Activated T-cell treated with anti-CD3 and anti-CD28 coated beads, Interleukin-2, amount 50 U/mL, for 4 hours (primary cell): ENCODE measurements around the gene NME9. TPM values are rescaled to one million over a fixed set of nuclear protein-coding genes. Genes with fewer than 3 reads are reported as not detected.
A peak's percentile ranks its signal among the peaks of the same experiment; 100 is the strongest.

Source experiments
- ATAC-seq, 2 donors: fragments of 200-7000 bp; cut with Tn5 transposase; one replicate each; pipeline ENCODE4 v1.10.0; 2021
- DNase-seq: peaks from one replicate; pipeline ENCODE4 v3.0.0-alpha.2; 2020
- H3K27me3 Mint-ChIP-seq: one replicate; pipeline ENCODE4 v1.8.0; 2021; ENCODE audit warnings: low read depth, mixed read lengths
- H3K36me3 Mint-ChIP-seq: one replicate; pipeline ENCODE4 v1.8.0; 2022; ENCODE audit warnings: mixed read lengths; ENCODE audit not compliant: insufficient read depth
- H3K4me1 Mint-ChIP-seq: one replicate; pipeline ENCODE4 v1.8.0; 2021; ENCODE audit warnings: low read depth, mixed read lengths
- H3K4me3 Mint-ChIP-seq: one replicate; pipeline ENCODE4 v1.8.0; 2021; ENCODE audit warnings: mild to moderate bottlenecking, moderate library complexity, mixed read lengths
- H3K9me3 Mint-ChIP-seq: one replicate; pipeline ENCODE4 v1.8.0; 2021; ENCODE audit warnings: mixed read lengths
- total RNA-seq, 3 donors: library from RNA; stranded (reverse); gene quantifications; one replicate each; pipeline ENCODE4 v1.2.1, GENCODE V29; 2021

Gene NME9
- total RNA-seq, 3 donors from 2014 or later, result not detected

DNA sequence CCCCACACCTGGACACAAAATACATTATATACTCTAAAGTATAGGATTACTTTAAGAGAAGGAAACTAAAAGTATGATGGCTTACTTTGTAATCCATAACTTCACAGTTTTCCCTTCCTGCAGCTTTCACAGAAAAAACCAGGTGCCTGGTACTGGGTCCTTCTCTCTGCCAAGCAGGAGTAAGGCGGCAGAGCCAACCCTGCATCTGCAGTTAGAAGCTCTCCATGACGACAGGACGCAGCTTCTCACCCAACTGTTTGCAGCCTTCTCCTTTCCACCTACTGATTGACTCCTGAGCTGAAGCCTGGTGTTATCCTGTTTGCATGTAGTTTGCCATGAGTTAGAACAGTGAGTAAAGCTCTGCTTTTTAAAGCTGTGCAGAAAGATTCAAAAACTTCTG is 25.4 kb upstream of the NME9 start:
- H3K4me3 Mint-ChIP-seq, result no peak overlapping the region
- ATAC-seq, result no peak
- no peaks in the 10 kb centered on the region for H3K4me1 Mint-ChIP-seq
- H3K27me3 Mint-ChIP-seq, result no peaks in the 10 kb centered on the region
- DNase-seq, result no peak
- no peaks in the 10 kb centered on the region for H3K36me3 Mint-ChIP-seq
- H3K9me3 Mint-ChIP-seq, result no peaks in the 10 kb centered on the region

DNA sequence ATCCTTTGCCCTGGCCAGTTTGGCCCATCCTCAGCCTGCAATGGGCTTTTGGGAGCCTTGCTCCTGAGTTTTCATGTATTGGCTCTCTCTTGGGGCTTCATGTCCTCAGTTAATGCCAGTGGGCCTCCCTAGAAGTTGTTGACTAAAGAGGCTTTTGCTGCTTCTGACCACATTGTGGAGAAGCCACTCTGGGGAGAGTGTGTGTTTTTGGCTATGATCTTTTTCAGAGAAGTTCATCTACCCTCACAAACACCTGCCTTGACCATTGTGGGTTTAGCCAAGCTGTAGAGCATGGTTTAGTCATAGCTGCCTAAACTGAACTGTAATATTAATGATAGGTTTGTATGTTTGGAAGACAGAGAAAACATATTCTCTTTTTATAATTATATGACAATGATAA is 24.7 kb upstream of the NME9 start:
- Mint-ChIP-seq H3K4me1 (no peaks in the 10 kb centered on the region), H3K27me3 (peaks cover 3% of the 10 kb centered on the region), H3K9me3 (no peaks in the 10 kb centered on the region), H3K36me3 (no peaks in the 10 kb centered on the region), H3K4me3 (no peak overlapping the region)
- DNase-seq (no peak), ATAC-seq (no peak)

DNA sequence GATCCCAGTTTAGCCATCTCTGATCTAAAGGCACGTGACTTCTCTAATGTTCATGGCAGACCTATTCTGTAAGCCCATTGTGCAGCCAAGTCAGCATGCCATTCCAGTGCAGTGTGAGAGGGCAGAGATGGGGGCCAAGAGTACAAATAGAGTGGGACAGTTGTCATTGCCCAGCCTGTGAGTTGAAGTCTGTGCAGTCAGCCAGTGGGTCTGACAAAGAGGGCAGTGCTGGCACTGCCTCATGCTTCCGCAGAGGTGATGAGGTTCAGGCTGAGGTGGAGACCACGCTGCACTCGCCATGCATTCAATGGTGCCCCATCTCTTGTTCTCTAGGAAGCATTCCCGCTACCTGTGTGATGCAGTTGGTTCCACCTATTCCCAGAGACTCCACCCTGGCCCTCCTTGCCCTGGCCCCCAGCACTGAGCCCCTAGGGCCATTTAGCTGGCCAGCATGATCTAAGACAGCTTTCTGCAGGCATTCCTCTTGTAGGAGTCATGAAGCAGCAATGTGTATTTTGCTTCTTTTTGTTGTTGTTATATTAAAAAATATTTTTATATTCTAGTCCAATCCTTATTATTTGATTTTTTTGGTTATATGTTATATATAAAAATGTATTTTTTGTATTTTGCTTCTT is 22.4 kb upstream of the NME9 start:
- Mint-ChIP-seq H3K4me1 (peaks cover 6% of the 10 kb centered on the region), H3K27me3 (peaks cover 18% of the 10 kb centered on the region), H3K9me3 (no peaks in the 10 kb centered on the region), H3K4me3 (no peak overlapping the region), H3K36me3 (no peaks in the 10 kb centered on the region)
- ATAC-seq, result no peak
- DNase-seq, result no peak

DNA sequence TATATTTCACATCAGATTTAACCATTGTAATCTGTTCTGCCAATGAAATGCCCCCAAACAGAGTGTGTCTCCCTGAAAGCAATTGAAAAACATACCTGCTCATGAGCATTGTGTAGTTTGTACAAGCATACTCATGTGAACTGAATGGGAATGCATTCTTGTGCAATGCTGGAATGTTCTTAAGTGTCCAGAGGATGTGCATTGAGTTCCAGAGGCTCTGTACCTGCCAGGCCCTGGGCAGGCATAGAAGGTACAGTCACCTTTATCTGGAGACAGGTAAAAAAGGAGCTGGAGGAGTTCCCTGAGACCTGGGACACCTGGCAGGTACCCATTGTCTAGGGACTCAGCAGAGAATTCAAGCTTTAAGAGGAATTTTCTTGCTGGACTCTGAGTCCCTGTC is 21.5 kb upstream of the NME9 start:
- DNase-seq, result no peak
- ATAC-seq, result no peak
- Mint-ChIP-seq H3K36me3 (no peaks in the 10 kb centered on the region), H3K27me3 (peaks cover 27% of the 10 kb centered on the region), H3K4me3 (no peak overlapping the region), H3K4me1 (peaks cover 6% of the 10 kb centered on the region), H3K9me3 (no peaks in the 10 kb centered on the region)

DNA sequence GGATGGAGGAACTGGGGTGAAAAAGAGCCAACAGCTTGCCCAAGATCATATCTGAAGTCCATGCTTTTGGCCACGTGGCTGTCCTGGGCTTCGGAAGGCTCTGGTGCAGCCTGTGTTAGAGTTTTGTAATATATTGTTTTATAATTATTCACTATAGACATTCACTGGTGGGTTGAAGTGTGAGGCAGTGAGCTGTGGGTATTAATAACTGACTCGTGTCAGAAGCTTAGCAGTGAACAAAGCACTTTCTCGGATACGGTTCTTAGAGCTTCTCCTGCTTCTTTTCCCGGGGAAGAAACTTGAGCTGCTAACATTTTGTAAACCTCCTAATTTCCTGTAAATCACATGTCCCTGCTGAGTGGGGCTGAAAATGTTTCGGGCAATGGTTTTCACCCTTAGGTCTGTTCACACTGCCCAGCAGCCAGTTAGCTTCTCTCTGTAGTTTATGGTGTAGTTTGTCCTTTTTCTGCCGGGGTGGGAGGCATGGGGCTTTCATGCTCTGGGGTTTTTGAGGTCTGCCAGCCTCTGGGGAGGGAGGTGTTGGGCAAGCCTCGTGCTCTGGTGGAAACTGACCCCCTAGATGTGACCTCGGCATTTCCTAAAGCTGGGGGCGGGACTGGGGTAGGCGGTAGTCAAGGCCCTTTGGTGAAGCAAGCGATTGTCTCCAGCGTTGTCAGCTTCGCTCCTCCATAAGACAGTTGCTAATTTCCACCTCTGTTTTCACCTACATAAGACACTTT is 20.4 kb upstream of the NME9 start:
- DNase-seq (no peak), ATAC-seq (no peak)
- Mint-ChIP-seq H3K9me3 (no peaks in the 10 kb centered on the region), H3K36me3 (no peaks in the 10 kb centered on the region), H3K4me1 (peaks cover 6% of the 10 kb centered on the region), H3K27me3 (peaks cover 35% of the 10 kb centered on the region), H3K4me3 (no peak overlapping the region)

DNA sequence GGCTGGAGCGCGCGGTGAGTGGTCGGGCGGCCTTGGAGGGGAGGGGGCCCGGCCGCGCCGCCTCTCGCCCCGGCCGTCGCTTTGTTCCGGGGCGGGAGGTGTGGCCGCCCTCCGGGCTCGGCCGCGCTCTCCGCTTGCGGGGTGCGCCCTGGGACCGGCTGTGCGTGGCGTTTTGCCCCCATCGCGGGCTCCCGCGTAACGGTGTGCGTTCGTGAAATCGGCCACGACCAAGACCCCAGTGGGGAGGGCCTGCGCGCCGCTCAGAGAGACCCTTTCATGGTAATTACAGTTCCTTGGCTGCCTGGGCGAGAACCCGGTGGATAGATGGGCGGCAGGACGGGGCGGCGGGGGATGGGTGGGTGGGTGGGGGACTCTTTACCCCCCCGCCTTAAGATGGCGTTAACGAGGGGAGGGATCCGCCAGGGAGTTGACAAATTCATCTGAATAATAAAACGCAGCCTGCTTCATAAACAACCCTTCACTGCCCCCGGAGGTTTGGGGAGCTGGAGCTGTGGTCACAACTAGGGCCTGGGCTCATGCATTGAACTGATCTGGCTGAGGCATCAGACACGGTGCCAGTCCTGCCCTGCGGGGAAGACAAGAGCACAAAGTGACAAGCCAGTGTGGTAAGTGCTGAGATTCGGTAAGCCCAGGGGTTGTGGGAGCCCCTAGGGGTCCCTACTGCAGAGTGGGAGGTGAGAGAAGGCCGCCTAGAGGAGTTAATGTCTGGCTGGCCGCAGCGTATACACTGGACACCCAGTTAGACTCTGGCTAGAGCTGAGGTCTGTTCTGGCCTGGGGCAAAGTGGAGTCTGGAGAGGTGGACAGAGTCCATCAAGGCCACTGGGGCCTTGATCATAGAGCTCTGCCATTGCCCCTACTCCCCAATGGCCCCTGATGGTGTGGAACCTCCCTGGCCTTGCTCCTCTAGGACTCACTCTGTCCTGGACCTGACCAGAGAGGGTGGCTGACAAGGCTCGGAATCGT is 19.4 kb upstream of the NME9 start:
- H3K9me3 Mint-ChIP-seq, result no peaks in the 10 kb centered on the region
- H3K27me3 Mint-ChIP-seq, result peaks cover 37% of the 10 kb centered on the region
- H3K4me1 Mint-ChIP-seq, result peaks cover 6% of the 10 kb centered on the region
- H3K36me3 Mint-ChIP-seq, result no peaks in the 10 kb centered on the region
- DNase-seq, result no peak
- peak overlapping the region; percentile 35 for H3K4me3 Mint-ChIP-seq
- ATAC-seq, result peak; percentile 27 to 30

DNA sequence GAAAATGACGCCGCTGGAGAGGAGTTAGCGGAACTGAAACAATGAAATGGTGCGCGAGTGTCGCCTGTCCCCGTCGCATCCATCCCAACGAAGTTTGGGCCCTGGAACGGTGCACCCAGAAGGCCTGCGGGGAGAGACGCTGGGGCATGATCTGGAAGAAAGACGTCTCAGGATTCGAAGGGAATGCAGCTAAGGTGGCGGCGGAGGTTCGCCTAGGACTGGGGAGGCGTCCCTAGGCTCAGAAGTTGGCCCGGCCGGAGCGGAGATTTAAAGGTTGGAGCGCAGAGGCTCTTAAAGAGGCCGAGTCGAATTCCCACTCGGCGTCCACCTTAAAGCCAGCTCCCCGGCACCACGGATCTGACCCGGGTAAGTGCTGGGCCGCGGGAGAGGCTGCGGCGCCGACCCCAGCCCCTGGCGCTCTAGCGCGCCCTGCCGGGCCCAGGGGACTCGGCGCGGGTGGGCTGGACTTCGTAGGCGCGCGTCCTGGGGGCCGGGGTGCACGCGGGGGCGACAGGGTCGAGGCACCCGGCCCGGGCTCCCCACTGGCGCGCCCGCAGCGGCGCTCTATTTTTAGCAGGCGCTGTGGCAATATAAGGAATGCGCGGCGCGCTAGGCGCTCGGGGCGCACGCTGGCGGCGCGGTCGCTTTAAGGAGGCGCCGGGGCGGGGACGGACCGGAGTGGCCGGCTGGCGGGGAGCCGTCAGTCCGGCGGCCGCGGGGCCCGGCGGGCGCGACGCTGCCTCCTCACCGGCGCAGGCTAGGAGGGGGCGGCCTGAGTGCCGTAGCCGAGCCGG is 18.5 kb upstream of the NME9 start, which contains the start of gene MRAS:
Gene MRAS (plus strand): TSS at position 620 of the 794 bp plus-strand sequence. CDS start 24,305 bp downstream, outside the sequence.
- H3K27me3 Mint-ChIP-seq, result peaks cover 37% of the 10 kb centered on the region
- no peaks in the 10 kb centered on the region for H3K9me3 Mint-ChIP-seq
- H3K4me3 Mint-ChIP-seq, result peak within 1 kb of the TSS; percentile 83
- peaks cover 6% of the 10 kb centered on the region for H3K4me1 Mint-ChIP-seq
- DNase-seq (no peak), ATAC-seq (peak; percentile 55 to 60)
- no peaks in the 10 kb centered on the region for H3K36me3 Mint-ChIP-seq

DNA sequence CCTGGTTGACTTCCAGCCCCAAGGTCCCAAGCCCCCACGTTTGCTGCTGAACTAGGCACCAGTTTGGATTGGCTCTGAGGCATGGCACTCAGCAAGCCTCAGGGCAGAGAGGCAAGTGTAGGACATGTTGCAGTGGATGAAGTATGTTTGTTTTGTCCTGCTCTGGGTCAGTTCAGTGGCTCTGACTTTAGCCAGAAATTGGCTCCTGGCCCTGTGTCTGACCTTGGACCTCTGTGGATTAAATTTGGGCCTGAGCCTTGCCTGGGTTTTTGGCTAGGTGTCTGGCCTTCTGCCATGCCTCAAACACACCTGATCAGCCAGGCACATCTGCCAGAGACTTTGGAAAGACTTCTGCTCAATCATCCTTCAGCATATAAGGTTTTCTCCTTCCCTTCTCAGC is 15.1 kb upstream of the NME9 start:
- H3K27me3 Mint-ChIP-seq, result peaks cover 39% of the 10 kb centered on the region
- H3K4me1 Mint-ChIP-seq, result peaks cover 6% of the 10 kb centered on the region
- H3K4me3 Mint-ChIP-seq, result no peak overlapping the region
- DNase-seq (no peak), ATAC-seq (no peak)
- no peaks in the 10 kb centered on the region for H3K36me3 Mint-ChIP-seq
- H3K9me3 Mint-ChIP-seq, result no peaks in the 10 kb centered on the region

DNA sequence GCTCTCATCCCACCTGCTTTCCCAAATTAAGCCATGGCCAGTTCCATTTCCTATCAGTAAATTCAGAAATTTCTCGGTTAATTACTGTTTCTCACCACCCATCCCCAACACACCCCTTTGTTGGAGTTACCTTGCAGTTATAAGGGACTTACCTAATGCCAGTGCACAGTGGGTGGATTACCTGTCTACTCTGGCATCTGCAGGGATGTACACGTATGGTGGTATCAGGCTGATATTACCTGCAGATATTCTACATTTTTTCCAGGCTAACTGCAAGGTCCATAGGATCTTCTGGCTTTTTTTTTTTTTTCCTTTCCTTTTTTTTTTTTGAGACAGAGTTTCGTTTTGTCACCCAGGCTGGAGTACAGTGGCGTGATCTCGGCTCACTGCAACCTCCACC is 10.9 kb upstream of the NME9 start:
- Mint-ChIP-seq H3K4me3 (no peak overlapping the region), H3K4me1 (no peaks in the 10 kb centered on the region), H3K27me3 (peaks cover 8% of the 10 kb centered on the region), H3K36me3 (no peaks in the 10 kb centered on the region), H3K9me3 (no peaks in the 10 kb centered on the region)
- DNase-seq (no peak), ATAC-seq (no peak)

DNA sequence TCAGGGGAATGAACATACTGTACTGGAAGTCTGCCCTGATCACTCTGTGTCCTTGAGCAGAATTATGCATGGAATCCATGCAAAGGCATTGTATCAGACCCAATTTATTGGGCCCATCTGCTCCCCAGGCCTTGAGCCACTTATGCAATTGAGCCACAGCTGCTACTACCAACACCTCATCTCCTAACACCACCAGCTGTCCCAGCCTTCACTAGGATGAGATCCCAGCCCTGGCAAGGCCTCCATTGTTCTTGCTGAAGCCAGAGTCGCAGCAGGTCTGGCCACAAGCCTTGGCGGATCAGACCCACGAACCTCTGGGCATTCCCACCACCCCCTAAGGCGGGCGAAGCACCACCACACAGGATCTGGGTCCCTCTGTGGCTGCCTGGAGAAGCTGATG is 9.2 kb upstream of the NME9 start:
- DNase-seq, result no peak
- ATAC-seq, result no peak
- no peaks in the 10 kb centered on the region for H3K9me3 Mint-ChIP-seq
- H3K4me1 Mint-ChIP-seq, result no peaks in the 10 kb centered on the region
- H3K36me3 Mint-ChIP-seq, result no peaks in the 10 kb centered on the region
- H3K4me3 Mint-ChIP-seq, result no peak overlapping the region
- H3K27me3 Mint-ChIP-seq, result peaks cover 3% of the 10 kb centered on the region

DNA sequence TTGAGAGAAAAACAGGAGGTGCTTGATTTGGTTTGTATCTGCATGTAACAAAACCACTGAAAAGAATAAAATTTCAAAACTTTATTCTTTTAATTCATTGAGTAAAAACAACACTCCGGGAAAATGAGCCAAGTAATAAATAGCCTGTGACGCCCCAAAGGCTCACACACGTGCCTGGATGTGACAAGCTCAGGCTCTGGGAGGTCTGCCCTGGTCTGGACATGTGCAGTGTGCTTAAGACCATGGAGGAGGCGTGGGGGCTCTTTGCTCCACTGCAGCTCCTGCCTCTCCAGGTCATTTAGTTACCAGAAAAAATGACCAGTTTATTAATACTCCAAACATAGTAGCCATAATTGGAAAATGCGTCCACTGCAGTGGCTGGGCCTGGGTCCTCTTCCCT is 8.6 kb upstream of the NME9 start:
- DNase-seq, result no peak
- no peaks in the 10 kb centered on the region for H3K9me3 Mint-ChIP-seq
- H3K4me1 Mint-ChIP-seq, result no peaks in the 10 kb centered on the region
- H3K4me3 Mint-ChIP-seq, result no peak overlapping the region
- no peak for ATAC-seq
- H3K36me3 Mint-ChIP-seq, result no peaks in the 10 kb centered on the region
- peaks cover 3% of the 10 kb centered on the region for H3K27me3 Mint-ChIP-seq

DNA sequence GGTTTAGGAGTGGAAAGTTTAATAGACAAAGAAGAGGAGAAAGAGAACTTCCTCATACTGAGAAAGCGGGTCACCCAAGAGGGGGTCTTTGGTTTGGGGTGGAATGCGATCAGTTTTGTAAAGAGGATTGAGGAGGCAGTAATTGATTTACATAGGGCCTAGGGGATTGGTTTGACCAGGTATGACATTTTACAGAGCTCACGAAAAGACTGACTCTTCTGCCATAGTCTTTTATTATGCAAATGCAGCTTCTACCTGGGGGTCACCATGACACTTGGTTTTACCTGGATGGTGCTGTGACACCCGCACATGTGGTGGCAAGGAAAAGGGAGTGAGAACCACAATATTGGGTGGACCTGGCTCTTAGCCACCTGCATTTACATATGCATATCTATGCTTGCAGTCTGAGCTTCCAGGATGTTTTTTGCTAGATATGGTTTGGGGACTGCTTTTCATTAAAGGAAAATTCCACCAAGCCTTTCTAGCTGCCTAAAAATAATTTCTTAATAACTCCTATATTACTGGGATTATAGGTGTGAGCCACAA is 6.9 kb upstream of the NME9 start:
- Mint-ChIP-seq H3K4me1 (peaks cover 1% of the 10 kb centered on the region), H3K27me3 (peaks cover 3% of the 10 kb centered on the region), H3K36me3 (no peaks in the 10 kb centered on the region), H3K4me3 (no peak overlapping the region), H3K9me3 (no peaks in the 10 kb centered on the region)
- no peak for DNase-seq
- ATAC-seq, result no peak

DNA sequence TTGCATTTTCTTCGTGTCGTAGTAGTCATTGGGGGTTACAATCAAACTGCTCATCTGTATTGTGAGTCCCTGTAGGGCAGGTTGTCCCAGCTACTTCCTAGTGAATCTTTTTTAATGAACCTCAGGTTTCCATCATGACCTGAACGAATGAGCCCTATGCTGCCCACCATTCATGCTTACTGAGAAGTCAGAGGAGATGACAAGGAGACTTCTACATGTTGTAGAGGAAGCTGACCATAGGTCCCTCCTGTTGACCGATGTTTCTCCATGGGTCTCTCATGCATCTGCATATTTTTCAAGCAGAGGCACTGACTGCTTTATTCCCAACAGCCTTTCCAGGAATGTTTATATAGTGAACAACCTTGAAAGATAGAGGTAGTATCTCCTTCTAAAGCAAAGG is 5.0 kb upstream of the NME9 start:
- Mint-ChIP-seq H3K4me1 (peaks cover 8% of the 10 kb centered on the region), H3K4me3 (no peak overlapping the region), H3K27me3 (no peaks in the 10 kb centered on the region), H3K9me3 (no peaks in the 10 kb centered on the region), H3K36me3 (no peaks in the 10 kb centered on the region)
- ATAC-seq (no peak), DNase-seq (no peak)
